Pancreas (tissue), 10 donors: ENCODE measurements around the gene CCP110. TPM values are rescaled to one million over a fixed set of nuclear protein-coding genes. Genes with fewer than 3 reads are reported as not detected.

Experiments
- ATAC-seq, 4 donors: fragments of 200-7000 bp; cut with Tn5 transposase; one replicate each; pipeline versions ENCODE4 v1.8.0 to v1.9.1; 2020; ENCODE audit warnings: mild to moderate bottlenecking in 4 of 4, moderate library complexity in 4 of 4
- DNase-seq, 6 donors: peaks; one replicate each; pipeline ENCODE4 v3.0.0-alpha.2; 2020
- FAIRE-seq: peaks from 2 replicates; lab custom pipeline; 2012; peaks lifted over from hg19 to GRCh38; lab: Jason Lieb, UNC
- H3K27ac ChIP-seq, 4 donors: fragments of 200-600 bp; sonication (generic); 1 replicate in 3 of 4; 2 replicates in 1 of 4; pipeline versions ENCODE4 v1.5.0 to v1.8.0; 2020
- H3K27me3 ChIP-seq, 4 donors: fragments of 200-600 bp; one replicate each; pipeline ENCODE4 v1.8.0; 2021
- H3K36me3 ChIP-seq, 3 donors: fragments of 200-600 bp; sonication (generic) in 1 of 3; one replicate each; pipeline versions ENCODE4 v1.5.0 to v1.8.0; 2020 to 2021
- H3K4me1 ChIP-seq, 3 donors: fragments of 200-600 bp; one replicate each; pipeline ENCODE4 v1.8.0; 2021
- H3K4me3 ChIP-seq, 4 donors: fragments of 200-600 bp; sonication (generic) in 2 of 4; one replicate each; pipeline versions ENCODE4 v1.5.0 to v1.8.0; 2020 to 2021
- H3K9me3 ChIP-seq, 4 donors: fragments of 200-600 bp; one replicate each; pipeline ENCODE4 v1.8.0; 2021
- WGBS, 2 donors: extraction: QIAGEN DNeasy Blood & Tissue Kit; methylation state at CpG; one replicate each; pipeline ENCODE4 v1.1.7; 2013; 5-methylcytosine and 5-hydroxymethylcytosine counted together
- intact Hi-C, 3 donors: fragments of 100-400 bp; cut with DNase I; formaldehyde crosslinking; loops; one replicate each; pipeline versions ENCODE4 v1.11.1 to v1.14.2; 2022
- polyA plus RNA-seq, 2 donors: library from polyadenylated mRNA; stranded (reverse); fragments of 200-250 nt; gene quantifications; one replicate each; pipeline ENCODE4 v1.2.3, GENCODE V29; 2013
- total RNA-seq, 6 donors: library from RNA; stranded (reverse); fragmentation: NEBNext Ultra II Directional in 4 of 6; extraction: Animal tissue kit (Norgen Biotek cat#: 25700) in 4 of 6; gene quantifications; one replicate each; pipeline versions ENCODE4 v1.2.1 to v1.2.4, GENCODE V29; 2021 to 2023
- TF ChIP-seq, protein P1 (sequence below), 4 donors: fragments of 200-600 bp; sonication (generic) in 3 of 4; IDR thresholded peaks; one replicate each; pipeline versions ENCODE4 v1.5.0 to v1.8.0; 2021; ENCODE audit warnings: antibody characterized with exemption in 4 of 4
- donor health status: healthy with polysubstance abuse.
- donor health status: DM: no; HTN: no; CAD: no; lungs with moderate emphysema.
- donor health status: DM: no; HTN: no; CAD: no.
- donor health status: control.
- donor health status: control.
- donor health status: Bipolar disorder and iron deficiency.
- donor health status: DM: yes; HTN: yes; CAD: no.
- donor health status: DM: no; HTN: no; CAD: no.
- donor health status: DM: no; HTN: no; CAD: no.
- donor health status: DM: yes; HTN: yes; CAD: no.

The CCP110 gene
- total and polyA plus RNA-seq, 8 donors: 2.7 to 7.9 (median 5.1) TPM

DNA sequence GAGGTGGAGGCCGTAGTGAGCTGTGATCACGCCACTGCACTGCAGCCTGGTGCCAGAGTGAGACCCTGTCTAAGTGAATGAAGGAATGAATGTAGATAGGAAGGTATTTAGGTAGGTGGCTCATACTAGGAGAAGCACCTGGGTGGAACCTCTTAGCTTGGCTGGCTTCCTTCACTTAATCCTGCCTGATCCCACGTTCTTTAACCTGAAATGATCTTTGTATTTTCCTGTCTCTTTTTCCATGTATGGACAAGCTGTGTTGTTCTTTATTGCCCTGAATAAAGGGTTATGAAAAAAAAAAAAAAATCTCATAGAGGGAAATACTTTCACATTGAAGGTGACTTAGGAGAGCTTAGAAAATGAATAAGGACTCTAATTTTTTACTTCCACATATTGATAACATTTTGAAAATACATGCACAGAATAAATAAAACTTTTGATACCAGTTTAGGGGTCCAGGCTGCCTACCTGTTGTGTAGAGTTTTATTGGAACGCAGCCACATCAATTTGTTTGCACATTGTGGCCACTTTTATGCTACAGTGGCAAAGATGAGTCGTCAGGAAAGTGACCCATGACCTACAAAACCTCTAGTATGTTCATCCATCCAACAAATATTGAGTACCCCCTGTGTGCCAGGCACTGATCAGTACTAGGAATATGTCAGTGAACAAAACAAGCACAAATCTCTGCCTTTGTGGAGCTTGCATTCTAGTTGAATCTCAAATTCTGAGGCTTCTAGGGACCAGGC lies 76.4 kb downstream of the CCP110 start:
- DNase-seq (no peak), ATAC-seq (no peak), FAIRE-seq (no peak)
- TF ChIP-seq, protein P1, sequence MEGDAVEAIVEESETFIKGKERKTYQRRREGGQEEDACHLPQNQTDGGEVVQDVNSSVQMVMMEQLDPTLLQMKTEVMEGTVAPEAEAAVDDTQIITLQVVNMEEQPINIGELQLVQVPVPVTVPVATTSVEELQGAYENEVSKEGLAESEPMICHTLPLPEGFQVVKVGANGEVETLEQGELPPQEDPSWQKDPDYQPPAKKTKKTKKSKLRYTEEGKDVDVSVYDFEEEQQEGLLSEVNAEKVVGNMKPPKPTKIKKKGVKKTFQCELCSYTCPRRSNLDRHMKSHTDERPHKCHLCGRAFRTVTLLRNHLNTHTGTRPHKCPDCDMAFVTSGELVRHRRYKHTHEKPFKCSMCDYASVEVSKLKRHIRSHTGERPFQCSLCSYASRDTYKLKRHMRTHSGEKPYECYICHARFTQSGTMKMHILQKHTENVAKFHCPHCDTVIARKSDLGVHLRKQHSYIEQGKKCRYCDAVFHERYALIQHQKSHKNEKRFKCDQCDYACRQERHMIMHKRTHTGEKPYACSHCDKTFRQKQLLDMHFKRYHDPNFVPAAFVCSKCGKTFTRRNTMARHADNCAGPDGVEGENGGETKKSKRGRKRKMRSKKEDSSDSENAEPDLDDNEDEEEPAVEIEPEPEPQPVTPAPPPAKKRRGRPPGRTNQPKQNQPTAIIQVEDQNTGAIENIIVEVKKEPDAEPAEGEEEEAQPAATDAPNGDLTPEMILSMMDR (IDR thresholded peaks at IDR 0.05): no peak
- Histone ChIP-seq H3K4me1 (no peaks in the 10 kb centered on the region), H3K36me3 (peaks cover 0 to 4% (median 0%) of the 10 kb centered on the region in 3 donors), H3K9me3 (no peaks in the 10 kb centered on the region), H3K4me3 (no peak overlapping the region), H3K27me3 (no peaks in the 10 kb centered on the region), H3K27ac (no peak overlapping the region)
- intact Hi-C loops: loop anchor here (5.0 to 10.0 kb wide), 2 partner anchors 285 to 287 kb away; partner anchors contain the start of gene GPRC5B (in 1 of the 3)
- WGBS, 2 donors: 70 to 80% methylated on average over 5 of the region's 5 CpGs

DNA sequence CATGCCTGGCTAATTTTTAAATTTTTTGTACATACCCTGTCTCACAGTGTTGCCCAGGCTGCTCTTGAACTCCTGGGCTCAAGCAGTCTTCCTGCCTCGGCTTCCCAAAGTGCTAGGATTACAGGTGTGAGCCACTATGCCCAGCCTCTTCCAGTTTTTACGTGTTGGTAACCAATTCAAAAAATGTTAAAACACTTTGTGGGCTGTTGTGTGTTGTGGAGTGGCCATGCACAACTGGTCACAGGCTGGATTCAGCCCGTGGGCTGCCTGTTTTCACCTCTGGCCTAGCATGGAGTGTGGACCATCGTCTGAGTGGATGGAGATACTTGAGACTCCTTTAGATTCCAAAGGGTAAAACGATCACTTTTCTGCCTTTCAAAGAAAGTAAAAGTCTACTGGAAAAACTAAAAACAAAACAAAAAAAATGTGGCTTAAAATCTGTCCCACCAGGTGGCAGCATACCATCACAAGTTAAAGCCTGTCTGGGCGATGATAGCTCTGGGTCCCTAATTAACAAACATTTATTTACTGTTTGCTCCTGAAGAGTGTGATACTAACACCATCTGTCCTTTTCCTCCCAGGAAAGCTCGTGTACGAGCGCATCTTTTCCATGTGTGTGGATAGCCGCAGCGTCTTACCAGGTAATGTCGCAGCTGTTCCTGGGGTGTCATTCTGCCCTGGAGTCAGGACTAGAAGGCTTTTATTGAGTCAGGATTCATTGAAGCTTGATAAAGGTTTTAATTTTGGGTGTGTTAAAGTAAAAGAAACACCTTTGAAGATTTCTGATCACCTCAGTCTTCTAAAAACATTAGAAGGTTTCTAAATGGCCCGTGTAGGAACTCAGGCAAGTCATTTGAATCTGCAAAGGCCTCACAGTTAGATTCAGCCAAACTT lies 77.6 kb downstream of the CCP110 start:
- 56 to 61% methylated on average over 13 of the region's 13 CpGs for WGBS, 2 donors
- no peak overlapping the region for H3K27ac ChIP-seq

More for the DNA sequence above, 77.6 kb downstream of the CCP110 start:
- intact Hi-C loops: loop anchor here in 1 of 3 donors (5.0 kb wide), 1 partner anchor 286 kb away; no protein-coding TSS in a partner anchor
- TF ChIP-seq, protein P1 (IDR thresholded peaks at IDR 0.05): peak; percentile 29 to 49 (median 32)
- peak; percentile 35 to 70 (median 61) for ATAC-seq
- FAIRE-seq: no peak
- no peaks in the 10 kb centered on the region for H3K27me3 ChIP-seq
- H3K36me3 ChIP-seq: peaks cover 0 to 4% (median 0%) of the 10 kb centered on the region in 3 donors
- no peak overlapping the region for H3K4me3 ChIP-seq
- peak in 1 of 6 donors; percentile 35 for DNase-seq
- no peaks in the 10 kb centered on the region for H3K4me1 ChIP-seq
- H3K9me3 ChIP-seq: no peaks in the 10 kb centered on the region

Other genes starting within 250 kb of the CCP110 start
- gene CLEC19A, start 238.2 kb upstream of the CCP110 start, total RNA-seq: under 1 TPM in 1 of 6 donors, not detected in 5; 0.09 TPM
- gene CLEC19A, start 238.2 kb upstream of the CCP110 start, polyA plus RNA-seq: not detected
- 10 to 100 TPM in 2 of 6 donors, 1 to 10 TPM in 4; 4.1 to 24.8 (median 5.6) TPM for gene TMC5, start 106.1 kb upstream of the CCP110 start, total RNA-seq
- 1 to 10 TPM; 1.3 to 1.7 TPM for gene TMC5, start 106.1 kb upstream of the CCP110 start, polyA plus RNA-seq
- 10 to 100 TPM; 23.3 to 39.4 (median 28.2) TPM for gene GDE1, start 1.8 kb upstream of the CCP110 start, total RNA-seq
- 10 to 100 TPM; 14.3 to 18.2 TPM for gene GDE1, start 1.8 kb upstream of the CCP110 start, polyA plus RNA-seq
- gene VPS35L, start 31.8 kb downstream of the CCP110 start, total RNA-seq: 10 to 100 TPM; 15.2 to 35.3 (median 21.5) TPM
- gene VPS35L, start 31.8 kb downstream of the CCP110 start, polyA plus RNA-seq: 10 to 100 TPM; 22.2 to 23.8 TPM
- 10 to 100 TPM in 2 of 6 donors, 1 to 10 TPM in 4; 4.4 to 13.9 (median 7.4) TPM for gene KNOP1, start 194.3 kb downstream of the CCP110 start, total RNA-seq
- gene KNOP1, start 194.3 kb downstream of the CCP110 start, polyA plus RNA-seq: 10 to 100 TPM in 1 of 2 donors, 1 to 10 TPM in 1; 8.7 to 12.5 TPM
- gene IQCK, start 194.3 kb downstream of the CCP110 start, total RNA-seq: 10 to 100 TPM in 4 of 6 donors, 1 to 10 TPM in 2; 6.7 to 15.5 (median 10.4) TPM
- 10 to 100 TPM; 15.1 TPM for gene IQCK, start 194.3 kb downstream of the CCP110 start, polyA plus RNA-seq